Hepatocyte (in vitro differentiated cells): Measurements from ENCODE around the gene PTPRN2. TPM values are rescaled to one million over a fixed set of nuclear protein-coding genes. Genes with fewer than 3 reads are reported as not detected.

Experiments
- DNase-seq: peaks from one replicate; pipeline ENCODE4 v3.0.0-alpha.2; 2016; ENCODE audit warnings: low spot score
- H2AFZ ChIP-seq: fragments of 200-600 bp; sonication (generic); 2 replicates; pipeline ENCODE4 v1.6.0; 2016; ENCODE audit warnings: antibody characterized with exemption, mild to moderate bottlenecking
- H3K27ac ChIP-seq: fragments of 200-600 bp; sonication (generic); 2 replicates; pipeline ENCODE4 v1.5.1; 2016; ENCODE audit warnings: mild to moderate bottlenecking
- H3K27me3 ChIP-seq: fragments of 200-600 bp; sonication (generic); 2 replicates; pipeline ENCODE4 v1.6.1; 2016
- H3K36me3 ChIP-seq: fragments of 200-600 bp; sonication (generic); replicated peaks from 2 replicates; pipeline ENCODE4 v1.5.1; 2016; ENCODE audit warnings: low read depth; ENCODE audit not compliant: insufficient read depth
- H3K4me1 ChIP-seq: fragments of 200-600 bp; sonication (generic); 2 replicates; pipeline ENCODE4 v1.5.1; 2016; ENCODE audit warnings: mild to moderate bottlenecking, moderate library complexity; ENCODE audit not compliant: insufficient read depth
- H3K4me2 ChIP-seq: fragments of 200-600 bp; sonication (generic); 2 replicates; pipeline ENCODE4 v1.6.0; 2016
- H3K4me3 ChIP-seq: fragments of 200-600 bp; sonication (generic); 2 replicates; pipeline ENCODE4 v1.5.1; 2016; ENCODE audit warnings: mild to moderate bottlenecking
- H3K79me2 ChIP-seq: fragments of 200-600 bp; sonication (generic); 2 replicates; pipeline ENCODE4 v1.6.0; 2017; ENCODE audit warnings: mild to moderate bottlenecking
- H3K9me2 ChIP-seq: fragments of 200-600 bp; sonication (generic); replicated peaks from 2 replicates; pipeline ENCODE4 v1.6.0; 2017; ENCODE audit warnings: mild to moderate bottlenecking; ENCODE audit not compliant: insufficient read depth
- H3K9me3 ChIP-seq: fragments of 200-600 bp; sonication (generic); 2 replicates; pipeline ENCODE4 v1.5.1; 2016; ENCODE audit warnings: low read depth, mild to moderate bottlenecking
- H4K20me1 ChIP-seq: fragments of 200-600 bp; sonication (generic); 2 replicates; pipeline ENCODE4 v1.6.0; 2016; ENCODE audit warnings: mild to moderate bottlenecking; ENCODE audit not compliant: insufficient read depth, poor library complexity, severe bottlenecking
- EZH2 ChIP-seq: fragments of 200-600 bp; sonication (generic); IDR thresholded peaks from 2 replicates; pipeline ENCODE4 v1.6.1; 2016; ENCODE audit warnings: antibody characterized with exemption, mild to moderate bottlenecking, borderline replicate concordance
- EZH2phosphoT487 ChIP-seq: fragments of 200-600 bp; sonication (generic); IDR thresholded peaks from one replicate; pipeline ENCODE4 v1.6.1; 2018; ENCODE audit warnings: antibody characterized with exemption, mild to moderate bottlenecking, low read depth, moderate library complexity; ENCODE audit not compliant: unreplicated experiment, severe bottlenecking
- WGBS: methylation state at CpG from one replicate; pipeline ENCODE4 v1.1.6; 2016; ENCODE audit warnings: low lambda C conversion rate; ENCODE audit errors: missing lambda C conversion rate; 5-methylcytosine and 5-hydroxymethylcytosine counted together
- polyA plus RNA-seq: library from polyadenylated mRNA; unstranded; fragments of >200 nt; fragmentation: Nextera tagmentation; extraction: Ambion mirVana; gene quantifications from 2 replicates; pipeline ENCODE4 v1.2.1, GENCODE V29; 2016
- total RNA-seq: library from RNA; depleted of rRNA; stranded (reverse); fragments of >200 nt; gene quantifications from 2 replicates; pipeline ENCODE4 v1.2.3, GENCODE V29; 2014
- TF ChIP-seq, protein P1 (sequence below): fragments of 200-600 bp; sonication (generic); IDR thresholded peaks from 2 replicates; pipeline ENCODE4 v1.5.1; 2016; ENCODE audit warnings: antibody characterized with exemption, mild to moderate bottlenecking; ENCODE audit not compliant: poor library complexity

The PTPRN2 gene
- total and polyA plus RNA-seq, 2 experiments from 2014 or later, result 2.1 to 3.3 TPM

- Histone ChIP-seq H2AFZ (no peak overlapping the region), H3K4me1 (no peaks in the 10 kb centered on the region), H4K20me1 (no peaks in the 10 kb centered on the region), H3K4me2 (no peak overlapping the region), H3K27ac (no peak overlapping the region), H3K27me3 (no peaks in the 10 kb centered on the region), H3K79me2 (no peaks in the 10 kb centered on the region), H3K9me3 (no peaks in the 10 kb centered on the region), H3K36me3 (no peaks in the 10 kb centered on the region), H3K4me3 (no peak overlapping the region), H3K9me2 (no peaks in the 10 kb centered on the region)
- WGBS, result 95% methylated on average over 18 of the region's 18 CpGs
- TF ChIP-seq, protein P1, sequence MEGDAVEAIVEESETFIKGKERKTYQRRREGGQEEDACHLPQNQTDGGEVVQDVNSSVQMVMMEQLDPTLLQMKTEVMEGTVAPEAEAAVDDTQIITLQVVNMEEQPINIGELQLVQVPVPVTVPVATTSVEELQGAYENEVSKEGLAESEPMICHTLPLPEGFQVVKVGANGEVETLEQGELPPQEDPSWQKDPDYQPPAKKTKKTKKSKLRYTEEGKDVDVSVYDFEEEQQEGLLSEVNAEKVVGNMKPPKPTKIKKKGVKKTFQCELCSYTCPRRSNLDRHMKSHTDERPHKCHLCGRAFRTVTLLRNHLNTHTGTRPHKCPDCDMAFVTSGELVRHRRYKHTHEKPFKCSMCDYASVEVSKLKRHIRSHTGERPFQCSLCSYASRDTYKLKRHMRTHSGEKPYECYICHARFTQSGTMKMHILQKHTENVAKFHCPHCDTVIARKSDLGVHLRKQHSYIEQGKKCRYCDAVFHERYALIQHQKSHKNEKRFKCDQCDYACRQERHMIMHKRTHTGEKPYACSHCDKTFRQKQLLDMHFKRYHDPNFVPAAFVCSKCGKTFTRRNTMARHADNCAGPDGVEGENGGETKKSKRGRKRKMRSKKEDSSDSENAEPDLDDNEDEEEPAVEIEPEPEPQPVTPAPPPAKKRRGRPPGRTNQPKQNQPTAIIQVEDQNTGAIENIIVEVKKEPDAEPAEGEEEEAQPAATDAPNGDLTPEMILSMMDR, result no peak
- TF ChIP-seq EZH2 (no peak), EZH2phosphoT487 (no peak)
- no peak for DNase-seq
Measured at GRCh38 chr7:158123753-158124152, 463.9 kb downstream of the PTPRN2 start.

GRCh38 chr7:158123214-158123613, 464.4 kb downstream of the PTPRN2 start:
- Histone ChIP-seq H3K9me3 (no peaks in the 10 kb centered on the region), H3K4me2 (no peak overlapping the region), H3K4me3 (no peak overlapping the region), H3K4me1 (no peaks in the 10 kb centered on the region), H2AFZ (no peak overlapping the region), H3K27ac (no peak overlapping the region), H3K36me3 (no peaks in the 10 kb centered on the region), H4K20me1 (no peaks in the 10 kb centered on the region), H3K9me2 (no peaks in the 10 kb centered on the region), H3K79me2 (no peaks in the 10 kb centered on the region), H3K27me3 (no peaks in the 10 kb centered on the region)
- WGBS, result 97% methylated on average over 20 of the region's 20 CpGs
- TF ChIP-seq EZH2, result no peak
- no peak for DNase-seq

DNA sequence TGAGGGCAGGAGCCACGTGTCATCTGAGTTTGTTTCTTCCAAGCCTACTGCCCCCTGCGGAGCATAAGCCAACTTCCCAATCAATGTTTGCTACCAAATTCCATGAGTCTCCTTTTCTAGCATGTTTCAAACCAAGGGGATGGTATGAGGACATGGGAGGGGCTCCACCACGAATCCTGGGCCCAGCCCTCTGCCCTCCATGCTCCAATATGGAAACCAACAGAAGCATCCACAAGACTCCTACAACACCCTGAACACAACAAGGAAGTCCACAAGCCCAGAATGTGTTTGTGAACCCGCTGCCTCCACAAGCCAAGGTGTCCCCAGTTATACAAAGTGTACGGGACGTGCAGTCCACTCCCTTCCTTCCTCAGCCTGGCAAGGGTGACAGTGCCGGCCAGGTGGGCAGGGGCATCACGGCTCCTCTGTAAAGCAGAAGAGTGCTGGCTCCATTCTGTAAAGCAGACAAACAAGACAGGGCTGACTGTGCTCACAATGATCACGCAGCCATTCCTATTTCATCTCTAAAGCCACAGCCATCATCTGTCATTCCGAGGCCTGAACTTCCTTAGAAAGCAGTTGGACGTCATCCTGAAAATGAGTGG, 466.1 kb downstream of the PTPRN2 start:
- H3K27ac ChIP-seq, result no peak overlapping the region
- no peaks in the 10 kb centered on the region for H3K9me2 ChIP-seq
- no peak for DNase-seq
- H3K27me3 ChIP-seq, result no peaks in the 10 kb centered on the region
- H3K79me2 ChIP-seq, result no peaks in the 10 kb centered on the region
- no peak overlapping the region for H2AFZ ChIP-seq
- 84% methylated on average over 11 of the region's 11 CpGs for WGBS
- TF ChIP-seq, protein P1, result no peak
- TF ChIP-seq EZH2phosphoT487 (no peak), EZH2 (no peak)
- H3K9me3 ChIP-seq, result peaks cover 7% of the 10 kb centered on the region
- no peaks in the 10 kb centered on the region for H4K20me1 ChIP-seq
- H3K4me2 ChIP-seq, result no peak overlapping the region
- no peaks in the 10 kb centered on the region for H3K4me1 ChIP-seq
- no peaks in the 10 kb centered on the region for H3K36me3 ChIP-seq
- no peak overlapping the region for H3K4me3 ChIP-seq

DNA sequence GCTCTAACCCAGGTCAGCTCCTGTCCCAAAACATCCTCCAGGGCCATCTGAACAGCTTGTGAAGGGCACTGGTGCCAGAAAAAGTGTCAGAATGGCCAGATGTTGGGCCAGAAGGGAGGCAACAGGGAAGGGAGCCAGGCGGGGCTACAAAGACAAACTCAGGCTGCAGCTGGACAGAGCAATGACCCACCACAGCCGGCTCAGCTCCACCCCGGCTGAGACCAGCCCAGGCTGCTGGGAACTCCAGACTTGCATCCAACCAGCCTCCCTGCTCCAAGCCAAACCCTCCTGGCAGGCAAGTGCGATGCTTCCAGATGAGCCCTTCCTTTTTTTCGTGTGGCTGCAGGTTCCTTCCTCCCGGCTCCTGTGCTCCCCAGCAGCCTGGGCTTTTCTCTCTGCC, 466.9 kb downstream of the PTPRN2 start:
- H3K4me3 ChIP-seq, result no peak overlapping the region
- no peaks in the 10 kb centered on the region for H3K79me2 ChIP-seq
- H3K36me3 ChIP-seq, result no peaks in the 10 kb centered on the region
- TF ChIP-seq, protein P1, result no peak
- no peak for DNase-seq
- H3K9me2 ChIP-seq, result no peaks in the 10 kb centered on the region
- H3K4me1 ChIP-seq, result no peaks in the 10 kb centered on the region
- peaks cover 7% of the 10 kb centered on the region for H3K9me3 ChIP-seq
- H3K27ac ChIP-seq, result no peak overlapping the region
- WGBS, result 72% methylated on average over 6 of the region's 6 CpGs
- no peak overlapping the region for H3K4me2 ChIP-seq
- H4K20me1 ChIP-seq, result no peaks in the 10 kb centered on the region
- H2AFZ ChIP-seq, result no peak overlapping the region
- H3K27me3 ChIP-seq, result no peaks in the 10 kb centered on the region
